ENCODE data around the gene KCNE1.
"Not testable (repeated sequence)": the region's sequence is repeated elsewhere in the genome, so short reads cannot be mapped to it uniquely, and the experiment has no call there.

KCNE1 gene

DNA sequence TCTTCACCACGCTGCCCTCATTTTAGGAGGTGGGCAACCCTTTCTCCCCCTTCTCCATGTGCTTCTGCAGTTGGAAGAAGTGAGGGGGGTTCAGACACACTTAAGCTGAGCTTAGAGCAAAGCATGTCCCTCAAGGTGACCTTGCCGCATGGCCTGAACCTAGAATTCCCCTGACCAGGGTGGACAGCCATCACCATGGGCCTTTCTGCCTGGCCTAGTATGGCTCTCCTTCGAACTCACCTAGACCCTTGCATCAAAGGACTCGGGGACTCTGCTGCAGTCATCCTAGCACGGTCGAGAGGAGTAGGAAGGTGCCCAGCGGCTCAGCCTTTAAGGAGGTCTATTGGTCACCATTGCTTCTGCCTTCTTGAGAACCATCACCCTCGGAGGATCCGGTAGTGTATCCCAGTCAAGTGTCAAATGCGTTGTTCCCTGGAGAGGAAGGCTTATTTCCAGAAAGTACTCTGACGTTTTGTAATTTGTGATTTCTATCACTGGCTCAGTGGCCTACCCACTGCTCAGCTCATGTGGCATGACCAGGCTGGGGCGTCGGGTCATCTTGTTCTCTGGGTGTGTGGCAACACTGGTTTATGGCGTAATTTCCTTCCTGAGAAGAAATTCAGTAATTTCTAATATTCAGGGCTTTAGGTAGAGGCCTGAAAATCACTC, at the start of gene KCNE1:
KCNE1 (minus strand) TSS at position 424 of the 669 bp plus-strand sequence. CDS start 62,576 bp downstream, outside the sequence.
- no peak for DNase-seq

DNA sequence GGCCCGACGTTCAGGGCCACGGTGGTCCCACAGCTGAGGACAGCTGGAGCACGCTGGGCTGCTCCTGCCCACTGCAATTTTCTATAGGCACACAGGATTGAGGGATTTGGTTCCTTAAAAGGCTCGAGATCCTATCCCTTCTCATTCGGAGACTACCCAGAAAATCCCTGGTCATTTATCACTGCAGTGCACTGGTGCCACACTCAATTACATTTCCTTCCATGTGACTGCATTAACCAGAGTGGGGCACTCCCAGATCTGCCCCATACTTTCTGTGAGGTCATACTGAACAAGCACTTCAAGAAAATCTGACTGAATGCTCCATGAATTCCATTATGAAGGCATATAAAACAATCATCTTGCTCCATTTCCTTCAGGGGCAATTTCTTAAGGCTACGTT, 49.8 kb upstream of the KCNE1 start:
- DNase-seq: no peak

DNA sequence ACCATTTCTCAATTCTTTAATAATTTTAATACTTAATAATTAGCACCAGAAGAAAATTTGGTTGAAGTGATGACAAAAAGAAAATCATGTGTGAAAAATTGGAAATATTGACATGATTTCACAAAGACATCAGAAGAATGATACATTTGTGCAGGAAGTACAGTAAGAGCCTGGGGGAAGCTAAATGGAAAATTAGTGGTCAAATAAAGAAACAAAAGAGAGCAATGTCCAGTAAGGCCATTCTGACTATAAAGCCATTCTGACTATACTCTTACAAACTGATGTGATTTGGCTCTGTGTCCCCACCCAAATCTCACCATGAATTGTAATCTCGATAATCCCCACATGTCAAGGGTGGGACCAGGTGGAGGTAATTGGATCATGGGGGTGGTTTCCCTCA, 48.6 kb upstream of the KCNE1 start:
- no peak for DNase-seq

DNA sequence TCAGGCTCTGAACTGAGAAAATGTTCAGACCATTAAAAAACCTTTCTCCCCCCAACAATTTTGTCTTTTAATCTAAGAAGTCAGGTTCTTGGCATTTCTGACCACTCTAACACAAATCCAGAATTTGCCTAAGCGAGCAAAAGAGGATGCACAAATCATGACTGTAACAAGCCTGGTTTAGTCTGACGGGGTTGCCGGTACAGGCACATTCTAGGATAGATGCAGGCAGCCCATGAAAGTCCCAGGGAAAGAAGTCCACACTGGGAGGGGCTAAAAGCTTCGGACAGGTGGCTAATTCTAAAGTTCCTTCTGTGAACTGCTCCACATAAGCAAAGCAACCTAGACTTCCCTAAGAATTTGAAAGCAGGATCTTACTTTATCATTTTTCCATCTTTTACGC, 48.0 kb upstream of the KCNE1 start:
- no peak for DNase-seq

DNA sequence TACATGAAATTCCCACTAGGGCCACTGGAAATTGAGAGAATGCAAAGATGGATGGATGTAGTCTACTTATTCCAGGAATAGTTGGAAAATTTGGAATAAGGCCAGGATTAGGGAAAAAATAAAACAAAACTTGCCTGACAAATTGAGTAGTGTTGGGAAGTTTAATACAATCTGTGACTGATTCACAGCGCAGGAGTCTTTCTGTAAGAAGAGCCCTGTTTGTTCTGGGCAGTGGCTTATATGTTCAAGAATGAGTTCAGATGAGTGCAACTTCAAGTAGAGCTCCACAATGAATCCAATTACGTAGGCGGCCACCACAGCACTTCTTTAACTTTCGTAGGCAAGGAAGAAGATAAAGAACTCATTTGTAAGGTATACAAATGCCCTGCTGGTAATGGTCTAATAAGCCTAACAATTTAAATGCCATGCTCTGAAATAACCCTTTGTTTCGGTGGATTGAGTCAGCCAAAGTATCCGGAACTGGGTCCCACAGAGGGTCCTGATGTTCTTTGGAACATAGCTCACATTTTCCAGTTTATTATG, 47.1 kb upstream of the KCNE1 start:
- no peak for DNase-seq

DNA sequence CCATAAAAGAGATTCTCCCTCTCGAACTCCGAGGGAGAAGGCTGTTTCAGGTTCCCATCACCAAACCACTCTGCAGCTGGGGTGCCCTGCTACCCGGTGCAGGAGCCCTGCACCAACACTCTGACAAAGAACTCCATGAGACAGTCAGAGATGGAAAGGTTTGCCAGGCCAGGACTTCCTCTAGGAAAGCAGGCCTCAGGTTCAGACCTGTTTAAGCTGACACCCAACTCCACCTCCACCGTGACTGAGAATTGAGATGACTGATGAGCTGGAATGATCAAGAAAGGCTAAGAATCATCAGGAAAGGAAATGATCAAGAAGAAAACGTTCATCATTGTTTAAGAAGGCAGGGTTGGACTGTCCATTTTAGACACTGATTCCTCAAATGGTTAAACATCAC, 46.2 kb upstream of the KCNE1 start:
- no peak for DNase-seq

DNA sequence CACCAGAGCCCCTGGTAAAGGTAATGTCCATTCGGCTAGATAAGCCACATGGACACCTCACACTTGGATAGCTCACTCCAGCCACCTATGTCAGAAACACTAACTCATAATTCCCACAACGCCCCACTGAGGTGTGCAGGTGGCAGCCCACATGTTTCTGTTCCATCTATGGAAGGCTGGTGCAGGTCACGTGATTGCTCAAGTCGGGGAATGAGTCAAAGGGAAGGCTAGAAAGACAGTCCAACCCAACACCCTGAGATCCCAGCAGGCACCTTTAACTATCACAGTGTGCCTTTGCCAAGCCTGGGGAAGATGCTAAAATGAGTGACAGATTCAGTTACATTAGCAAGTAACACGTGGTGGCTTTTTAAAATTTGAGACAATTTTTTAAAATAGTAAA, 45.3 kb upstream of the KCNE1 start:
- peak; percentile 10 for DNase-seq

DNA sequence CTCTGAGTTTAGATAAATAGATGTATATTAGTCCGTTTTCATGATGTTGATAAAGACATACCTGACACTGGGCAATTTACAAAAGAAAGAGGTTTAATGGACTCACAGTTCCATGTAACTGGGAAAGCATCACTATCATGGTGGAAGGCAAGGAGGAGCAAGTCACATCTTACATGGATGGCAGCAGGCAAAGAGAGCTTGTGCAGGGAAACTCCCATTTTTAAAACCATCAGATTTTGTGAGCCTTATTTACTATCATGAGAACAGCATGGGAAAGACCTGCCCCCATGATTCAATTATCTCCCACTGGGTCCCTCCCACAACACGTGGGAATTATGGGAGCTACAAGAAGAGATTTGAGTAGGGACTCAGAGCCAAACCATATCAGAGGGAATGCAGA, 42.7 kb upstream of the KCNE1 start:
- DNase-seq: not testable (repeated sequence)

DNA sequence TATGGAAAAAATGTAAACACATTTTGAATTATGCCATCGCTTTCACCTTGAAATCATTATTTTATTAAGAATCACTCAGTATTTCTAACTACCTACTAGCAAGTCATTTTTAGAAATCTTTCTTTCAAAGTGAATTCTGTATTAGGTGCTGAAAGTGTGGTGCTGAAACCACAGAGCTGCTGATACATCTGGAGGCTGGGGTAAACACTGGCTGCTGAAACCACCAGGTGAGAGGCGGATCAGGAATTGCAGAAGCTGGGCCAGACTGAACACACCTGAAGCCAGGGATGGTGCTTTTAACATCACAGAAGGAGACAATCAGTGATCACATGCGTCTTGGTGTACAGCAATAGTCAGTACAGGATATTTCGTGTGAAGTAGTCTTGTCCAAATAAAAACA, 42.2 kb upstream of the KCNE1 start:
- no peak for DNase-seq

DNA sequence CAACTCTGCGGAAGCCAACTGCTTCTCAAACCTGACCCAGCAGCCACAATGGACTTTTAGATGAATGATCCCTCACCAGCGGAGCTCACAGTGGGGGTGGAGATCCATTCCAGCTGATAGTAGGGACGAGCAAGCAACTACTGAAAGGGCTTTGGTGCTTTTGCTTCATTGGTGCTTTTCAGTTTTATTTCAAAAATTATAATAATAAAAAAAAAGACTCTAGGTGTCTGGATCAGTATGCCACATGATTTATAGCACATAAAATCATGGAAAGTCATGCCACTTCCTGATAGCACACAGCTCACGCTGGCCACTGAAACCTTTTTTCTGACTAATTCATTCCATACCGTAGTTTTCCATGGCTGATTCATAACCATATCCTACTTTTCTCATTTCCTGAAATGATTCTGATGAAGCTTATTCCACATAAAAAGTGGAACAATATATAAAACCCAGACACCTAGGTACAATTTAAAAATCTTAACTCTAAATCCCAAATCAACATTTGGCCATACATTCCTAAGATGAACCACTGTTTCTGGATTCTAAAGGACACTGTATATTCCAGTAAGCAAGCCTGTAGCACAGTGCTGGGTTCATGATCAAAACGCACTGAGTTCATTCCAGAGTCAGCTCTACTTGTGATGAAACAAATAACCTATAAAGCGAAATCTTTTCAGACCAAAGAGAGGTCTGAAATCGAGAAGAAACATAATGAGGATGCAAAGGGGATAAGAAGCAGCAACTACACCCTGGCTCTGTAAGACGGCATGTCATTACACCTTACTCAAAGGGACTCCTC, 41.3 kb upstream of the KCNE1 start:
- no peak for DNase-seq

DNA sequence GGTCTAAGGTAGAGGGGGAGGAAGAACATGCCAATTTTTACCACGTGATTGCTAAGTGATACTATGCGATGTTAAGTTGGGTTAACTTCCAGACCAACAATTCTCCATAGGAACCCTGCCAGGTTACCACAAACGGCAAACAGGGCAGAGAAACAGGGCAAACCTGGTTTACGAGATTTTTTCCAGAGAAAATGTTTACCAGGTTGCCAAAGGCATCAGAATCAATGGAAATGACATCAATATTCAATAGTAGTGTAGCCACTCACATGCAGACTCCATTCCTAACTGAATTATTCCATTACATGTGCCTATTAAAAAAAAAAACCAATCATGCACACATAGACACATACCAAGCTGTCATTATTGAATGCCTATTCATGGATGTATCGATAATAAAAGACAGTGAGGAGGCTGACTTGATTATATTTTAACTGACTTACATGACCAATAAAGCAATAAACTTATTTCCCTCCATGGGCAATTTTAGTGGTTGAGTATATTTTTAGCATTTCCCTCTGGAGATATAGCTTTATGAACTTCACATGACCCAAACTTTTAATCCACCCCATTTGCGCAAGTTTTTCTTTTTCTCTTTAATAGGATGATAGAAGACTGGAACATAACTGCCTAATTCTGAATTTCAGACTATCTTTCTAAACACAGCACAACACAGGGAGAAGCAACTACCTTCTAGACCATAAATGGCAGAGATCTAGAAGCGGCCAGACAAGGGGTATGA, 40.5 kb upstream of the KCNE1 start:
- DNase-seq: no peak

DNA sequence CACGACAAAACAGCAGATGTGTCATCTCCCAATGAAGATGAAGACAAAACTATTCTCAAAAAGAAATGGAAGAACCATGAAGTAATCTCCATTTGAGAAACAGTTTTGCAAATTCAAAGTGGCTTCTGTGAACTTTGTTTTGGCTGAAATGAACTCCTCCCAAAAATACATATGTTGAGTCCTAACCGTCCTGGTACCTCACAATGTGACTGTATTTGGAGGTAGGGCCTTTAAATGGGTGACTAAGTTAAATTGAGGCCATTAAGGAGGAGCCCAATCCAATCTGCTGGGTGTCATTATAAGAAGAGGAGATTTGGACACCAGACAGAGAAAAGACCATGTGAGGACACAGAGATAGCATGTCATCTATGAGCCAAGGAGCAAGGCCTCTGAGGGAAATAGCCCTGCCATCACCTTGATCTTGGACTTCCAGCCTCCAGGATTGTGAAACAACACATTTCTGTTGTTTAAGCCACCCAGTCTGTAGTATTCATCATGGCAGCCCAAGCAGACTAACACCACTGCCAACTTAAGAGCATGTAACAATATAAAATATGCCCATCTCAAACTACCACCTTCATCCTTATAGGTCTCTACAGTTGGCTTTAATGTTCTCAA, 38.3 kb upstream of the KCNE1 start:
- no peak for DNase-seq

DNA sequence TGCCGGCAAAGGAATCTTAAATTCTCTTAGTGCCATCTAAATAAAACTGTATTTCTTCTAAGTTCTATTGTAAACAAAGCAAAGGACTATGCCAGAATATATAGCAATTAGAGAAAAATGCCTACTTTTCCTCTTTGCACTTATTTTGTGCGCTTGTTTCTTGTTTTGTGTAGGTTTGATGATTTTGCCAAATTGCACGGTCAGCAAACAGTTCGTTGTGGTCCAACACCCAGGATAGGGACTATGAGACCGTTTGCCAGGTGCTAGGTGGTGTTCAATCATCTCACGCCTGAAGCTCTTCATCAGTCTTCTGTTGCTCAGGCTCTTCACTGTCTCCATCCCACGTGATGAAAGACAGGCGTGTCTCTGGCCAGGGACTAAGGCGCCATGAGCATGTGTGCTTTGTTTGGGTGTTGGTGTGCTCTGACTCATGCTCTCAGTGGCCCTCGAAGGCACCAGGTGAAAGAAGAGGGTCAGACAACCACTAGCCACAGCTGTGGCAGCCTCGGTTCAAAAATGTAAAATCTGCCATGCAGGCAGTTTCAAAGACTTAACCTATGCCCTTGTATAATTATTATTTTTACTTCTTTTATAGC, 36.9 kb upstream of the KCNE1 start:
- no peak for DNase-seq

DNA sequence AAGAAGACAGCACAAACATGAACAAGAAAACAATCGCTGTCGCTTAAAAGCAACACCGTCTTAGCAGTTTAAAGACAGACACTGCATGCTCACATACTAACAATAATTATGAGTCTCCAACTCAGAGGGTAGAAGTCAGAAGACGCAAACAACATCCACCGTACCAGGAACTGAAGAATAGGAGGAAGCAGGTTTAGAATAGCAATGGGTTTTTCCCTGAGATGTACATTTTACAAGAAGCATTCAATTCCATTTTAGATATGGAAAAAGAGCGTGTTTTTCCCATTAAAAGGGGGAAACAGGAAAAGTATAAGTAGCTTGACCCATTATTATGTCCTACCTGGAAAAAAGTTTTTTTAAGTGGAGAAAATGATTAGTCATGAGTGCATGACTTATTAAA, 34.5 kb upstream of the KCNE1 start:
- DNase-seq: no peak

DNA sequence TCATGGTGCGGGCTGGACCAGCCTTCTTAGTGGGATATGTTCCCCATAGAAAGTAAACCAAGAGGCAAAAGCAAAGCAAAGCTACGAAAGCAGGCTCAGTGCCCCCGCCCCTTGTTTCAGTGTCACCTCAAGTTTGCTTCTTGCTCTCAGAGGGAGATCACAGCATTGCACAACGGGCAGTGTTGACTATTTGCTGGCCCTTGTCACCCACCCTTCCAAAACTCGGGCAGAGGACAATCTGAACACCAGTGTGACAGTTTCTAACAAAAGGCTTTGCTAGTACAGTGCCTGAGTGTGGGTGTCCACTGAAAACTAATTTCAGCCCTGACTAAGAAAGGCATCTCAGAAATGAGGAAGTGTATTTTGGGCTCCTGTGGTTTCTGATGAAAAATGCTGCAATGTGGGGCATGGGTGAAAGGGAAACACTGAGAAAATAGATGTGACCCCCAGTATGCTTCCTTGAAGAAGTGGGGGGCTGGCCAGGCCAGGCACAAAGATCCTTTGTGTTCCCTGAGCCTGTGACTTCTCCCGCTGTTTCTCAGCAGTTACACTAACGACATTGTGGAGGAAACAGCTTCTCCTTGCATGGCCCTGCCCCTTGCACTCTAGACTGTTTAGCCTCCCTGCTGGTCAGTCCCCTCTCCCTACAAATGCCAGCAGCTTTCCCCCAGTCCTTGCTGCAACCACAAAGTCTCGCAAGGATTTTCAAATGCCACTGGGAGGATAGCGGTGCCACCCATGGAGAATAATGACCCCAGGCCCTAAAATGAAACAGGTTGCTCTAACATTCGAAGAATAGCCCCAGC, 33.3 kb upstream of the KCNE1 start:
- DNase-seq: peak; percentile 31

DNA sequence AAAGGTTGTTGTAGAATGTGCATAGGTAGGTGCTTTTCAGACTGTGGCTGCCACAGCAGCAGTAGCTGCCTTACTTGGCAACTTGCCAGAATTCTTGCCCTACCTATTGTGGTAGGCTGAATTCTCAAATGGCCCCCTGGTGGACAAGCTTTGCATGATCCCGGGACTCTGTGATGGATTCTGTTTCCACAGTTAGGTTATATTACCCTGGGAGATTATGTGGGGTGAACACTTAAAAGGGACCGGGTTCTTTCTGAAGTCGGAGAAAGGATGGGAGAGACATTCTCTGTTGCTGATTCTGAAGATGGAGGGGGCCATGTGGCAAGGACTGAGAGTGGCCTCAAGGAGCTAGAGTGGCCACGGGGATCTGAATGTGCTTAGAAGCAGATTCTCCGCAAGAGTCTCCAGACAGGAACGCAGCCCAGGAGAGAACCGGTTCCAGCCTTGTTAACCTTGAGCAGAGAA, 32.1 kb upstream of the KCNE1 start:
- DNase-seq: peak; percentile 51

DNA sequence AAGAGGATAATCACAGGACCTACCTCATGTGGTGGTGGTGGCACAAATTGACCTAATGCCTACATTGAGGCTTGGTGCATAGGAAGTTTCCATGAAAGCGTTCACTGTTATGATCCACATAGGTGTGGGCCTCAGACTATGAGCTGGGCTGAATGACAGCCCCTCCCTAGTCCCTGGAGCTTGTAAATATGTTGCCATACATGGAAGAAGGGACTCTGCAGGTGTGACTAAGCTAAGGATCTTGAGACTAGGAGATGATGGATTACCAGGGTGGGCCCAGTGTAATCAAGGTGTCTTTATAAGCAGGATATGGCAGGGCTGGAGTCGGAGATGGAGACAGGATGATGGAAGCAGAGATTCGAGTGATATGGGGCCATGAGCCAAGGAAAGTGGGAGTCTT, 31.0 kb upstream of the KCNE1 start:
- no peak for DNase-seq

DNA sequence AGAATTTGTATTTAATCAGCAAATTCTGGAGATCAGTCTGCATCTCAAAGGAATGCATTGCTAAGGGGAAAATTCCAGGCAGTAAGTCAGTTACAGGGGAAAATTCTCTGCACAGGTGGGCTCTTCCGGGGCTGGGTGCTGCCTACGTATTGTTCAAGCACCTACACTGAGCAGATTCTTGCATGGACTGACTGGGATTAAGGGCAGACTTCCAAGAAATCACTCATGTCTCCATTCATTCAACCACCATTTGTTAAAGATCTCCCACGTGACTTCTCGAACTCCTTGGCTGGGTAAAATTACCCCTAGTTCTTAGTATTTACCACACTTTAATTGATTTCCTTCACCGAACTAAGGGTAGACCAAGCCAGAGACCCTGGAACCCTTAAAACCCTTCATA, 28.2 kb upstream of the KCNE1 start:
- no peak for DNase-seq

DNA sequence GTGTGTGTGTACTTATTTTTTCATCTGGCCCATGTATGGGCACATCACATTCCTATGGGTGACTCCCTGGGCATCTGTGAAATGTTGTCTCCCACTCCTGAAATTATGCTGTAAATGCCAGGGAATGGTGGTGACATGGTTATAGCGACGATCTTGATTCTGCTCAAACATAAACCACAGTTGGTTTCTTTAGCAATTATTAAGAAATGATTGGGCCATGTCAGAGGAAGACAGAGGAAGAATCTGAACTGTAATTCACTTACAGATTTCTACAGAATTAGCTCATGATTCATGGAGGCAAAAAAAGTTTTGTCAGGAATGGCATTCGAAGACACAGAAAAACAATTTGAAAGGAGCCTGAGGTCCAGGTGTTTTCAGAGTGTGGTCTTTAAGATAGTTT, 25.8 kb upstream of the KCNE1 start:
- DNase-seq: no peak

DNA sequence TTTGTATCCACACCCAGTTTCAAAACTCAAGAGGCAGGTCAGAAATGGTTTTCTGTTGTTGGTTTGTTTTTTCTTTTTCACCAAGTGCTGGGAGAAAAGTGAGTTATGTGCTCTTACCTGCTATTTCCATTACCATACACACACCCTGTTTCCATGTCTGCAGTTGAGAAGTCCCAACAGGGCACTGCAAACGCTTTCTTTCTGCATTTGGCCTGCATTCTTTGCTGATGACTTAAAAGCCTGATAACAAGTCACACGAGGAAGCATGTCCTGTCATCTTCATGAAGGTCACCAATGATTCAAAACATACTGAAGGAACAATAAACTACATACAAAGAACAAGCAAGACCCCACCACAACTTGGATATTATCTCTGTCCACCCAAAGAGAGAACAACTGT, 24.8 kb upstream of the KCNE1 start:
- DNase-seq: no peak

DNA sequence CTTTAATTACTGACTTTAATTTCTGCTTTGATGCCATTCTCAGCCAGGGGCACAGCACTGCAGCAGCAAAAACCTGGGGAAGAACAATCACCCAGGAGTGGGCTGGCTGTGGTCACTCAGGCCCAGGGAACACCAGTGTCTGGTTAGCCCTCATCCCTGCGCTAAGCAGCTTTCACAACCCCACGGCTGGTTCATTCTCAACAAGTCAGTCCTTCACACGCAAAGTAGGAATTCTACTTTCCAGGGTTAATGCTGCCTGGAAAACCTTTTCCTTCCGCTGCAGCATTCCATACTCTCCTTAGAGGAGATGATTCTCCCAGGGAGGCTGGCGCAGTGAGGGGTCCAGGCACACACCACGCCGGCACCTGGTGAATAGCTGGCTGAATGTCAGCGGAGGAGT, 24.3 kb upstream of the KCNE1 start:
- DNase-seq: no peak

DNA sequence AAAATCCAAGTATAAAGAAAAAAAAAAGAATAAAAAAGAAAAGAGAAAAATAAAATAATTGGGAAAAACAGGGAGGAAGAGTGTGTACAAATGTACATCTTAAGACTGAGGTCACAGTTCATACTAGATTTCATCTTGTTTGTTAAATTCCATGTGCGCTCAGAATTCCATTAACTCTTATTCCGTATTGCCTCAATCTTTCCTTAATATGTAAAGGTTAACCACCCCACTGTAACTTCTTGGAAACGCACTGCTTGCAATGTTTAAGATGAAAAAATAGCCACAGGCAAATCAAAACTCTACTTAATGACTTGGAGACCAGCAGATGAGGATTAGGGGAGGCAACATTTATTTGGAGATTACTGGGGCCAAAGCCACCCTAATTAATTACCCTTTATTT, 23.9 kb upstream of the KCNE1 start:
- no peak for DNase-seq

Measured in activated CD4-positive, alpha-beta T cell treated with anti-CD3 and anti-CD28 coated beads, Interleukin-2, amount 50 U/mL, for 16 hours (primary cell).